Activated CD8-positive, alpha-beta memory T cell treated with anti-CD3 and anti-CD28 coated beads, Interleukin-2, amount 50 U/mL, for 48 hours (primary cell): ENCODE measurements around the gene TOM1.

Source experiments
- DNase-seq: peaks from one replicate; pipeline ENCODE4 v3.0.0-alpha.2; 2020

The TOM1 gene

GRCh38 chr22:35299673-35300499, at the start of gene TOM1:
Gene TOM1, plus strand, starts transcription at chr22:35299894. Its CDS starts 35 bp downstream, at chr22:35299929.
- peak; percentile 99 for DNase-seq

- no peak for DNase-seq
Measured at GRCh38 chr22:35250156-35250555, 49.5 kb upstream of the TOM1 start.

- no peak for DNase-seq
Measured at GRCh38 chr22:35253946-35254345, 45.7 kb upstream of the TOM1 start.

- DNase-seq = no peak
Measured at GRCh38 chr22:35257002-35257320, 42.7 kb upstream of the TOM1 start.

- peak; percentile 90 for DNase-seq
Measured at GRCh38 chr22:35257321-35258190, 42.1 kb upstream of the TOM1 start, which contains the start of gene HMGXB4. Gene HMGXB4, plus strand, starts transcription at chr22:35257493. Its CDS starts 4,898 bp downstream, at chr22:35262391.

GRCh38 chr22:35258191-35258988, 41.3 kb upstream of the TOM1 start:
- DNase-seq = no peak

- no peak for DNase-seq
Measured at GRCh38 chr22:35264986-35265385, 34.7 kb upstream of the TOM1 start.

GRCh38 chr22:35266277-35266676, 33.4 kb upstream of the TOM1 start:
- no peak for DNase-seq

GRCh38 chr22:35269630-35270029, 30.1 kb upstream of the TOM1 start:
- DNase-seq = no peak

- no peak for DNase-seq
Measured at GRCh38 chr22:35274154-35274871, 25.4 kb upstream of the TOM1 start.

- DNase-seq = no peak
Measured at GRCh38 chr22:35275580-35275979, 24.1 kb upstream of the TOM1 start.

GRCh38 chr22:35276019-35276418, 23.7 kb upstream of the TOM1 start:
- no peak for DNase-seq

GRCh38 chr22:35288116-35288515, 11.6 kb upstream of the TOM1 start:
- no peak for DNase-seq

- DNase-seq = no peak
Measured at GRCh38 chr22:35292786-35293185, 6.9 kb upstream of the TOM1 start.

- DNase-seq = no peak
Measured at GRCh38 chr22:35296051-35296450, 3.6 kb upstream of the TOM1 start.

GRCh38 chr22:35299217-35299672, 449 bp upstream of the TOM1 start:
- no peak for DNase-seq

GRCh38 chr22:35301372-35301874, 1.7 kb downstream of the TOM1 start:
- DNase-seq = peak; percentile 52

GRCh38 chr22:35303029-35303624, 3.4 kb downstream of the TOM1 start:
- DNase-seq = no peak

GRCh38 chr22:35305525-35306070, 5.9 kb downstream of the TOM1 start:
- no peak for DNase-seq

- no peak for DNase-seq
Measured at GRCh38 chr22:35306350-35306967, 6.8 kb downstream of the TOM1 start.

GRCh38 chr22:35307372-35307771, 7.7 kb downstream of the TOM1 start:
- DNase-seq = no peak
